ENCODE data around the gene COPS7A. TPM values are rescaled to one million over a fixed set of nuclear protein-coding genes. Genes with fewer than 3 reads are reported as not detected.

Gene COPS7A
- polyA plus RNA-seq, 1 experiment: 200 TPM

GRCh38 chr12:6779708-6780432 is 56.0 kb downstream of the COPS7A start:
- DNase-seq (ENCODE audit: low read depth): no peak
- POLR2A ChIA-PET: no interaction called here
- no peak for TF ChIP-seq CTCF (IDR thresholded peaks at IDR 0.05; ENCODE audit: insufficient read depth, low read depth, low read length)
- H3K27me3 ChIP-seq (ENCODE audit: control insufficient read depth, insufficient read depth, low read length): no peaks in the 10 kb centered on the region
- H3K4me3 ChIP-seq (ENCODE audit: low read depth, low read length): no peak overlapping the region
- H3K36me3 ChIP-seq (ENCODE audit: control insufficient read depth, insufficient read depth, low read length): peaks cover 1% of the 10 kb centered on the region; the same call in 1 of the 2 replicates
- CTCF ChIA-PET: interaction anchor here (1.1 to 17.2 kb wide), 7 partner anchors 12 to 124 kb away, joined by 3 to 222 read pairs (median 11); partner anchors contain the start of genes GPR162, MLF2 and PTMS

GRCh38 chr12:6780573-6780972 is 56.7 kb downstream of the COPS7A start:
- Histone ChIP-seq H3K36me3 (ENCODE audit: control insufficient read depth, insufficient read depth, low read length) (no peaks in the 10 kb centered on the region; the same call in 1 of the 2 replicates), H3K27me3 (ENCODE audit: control insufficient read depth, insufficient read depth, low read length) (no peaks in the 10 kb centered on the region), H3K4me3 (ENCODE audit: low read depth, low read length) (no peak overlapping the region)
- no peak for DNase-seq (ENCODE audit: low read depth)
- no peak for TF ChIP-seq CTCF (IDR thresholded peaks at IDR 0.05; ENCODE audit: insufficient read depth, low read depth, low read length)
- ChIA-PET CTCF (interaction anchor here (1.3 to 17.2 kb wide), 4 partner anchors 9 to 43 kb away, joined by 5 to 222 read pairs (median 43); partner anchors contain the start of genes GPR162, MLF2 and PTMS), POLR2A (no interaction called here)

Small RNAs within 50 kb of the gene (small RNA-seq; reads per million reads assigned to genes)
- not detected for gene RNU6-781P (ENCODE audit: insufficient read length, low read depth, low replicate concordance)

Other genes starting within 250 kb of the COPS7A start
- 53.4 and 117 TPM in 2 replicates for gene MRPL51, start 230.8 kb upstream of the COPS7A start, polyA plus RNA-seq (2011; rRNA removed)
- gene NCAPD2, start 229.9 kb upstream of the COPS7A start, polyA plus RNA-seq (2011; rRNA removed): 55.8 and 65.6 TPM in 2 replicates
- 12,114 and 18,709 TPM in 2 replicates for gene GAPDH, start 189.5 kb upstream of the COPS7A start, polyA plus RNA-seq (2011; rRNA removed)
- gene IFFO1, start 168.0 kb upstream of the COPS7A start, polyA plus RNA-seq (2011; rRNA removed): 19.6 and 31.9 TPM in 2 replicates
- 28.4 and 32.6 TPM in 2 replicates for gene NOP2, start 155.8 kb upstream of the COPS7A start, polyA plus RNA-seq (2011; rRNA removed)
- 69.8 and 87.6 TPM in 2 replicates for gene CHD4, start 116.7 kb upstream of the COPS7A start, polyA plus RNA-seq (2011; rRNA removed)
- gene LPAR5, start 88.1 kb upstream of the COPS7A start, polyA plus RNA-seq (2011; rRNA removed): 0.05 TPM in 1 of 2 replicates, not detected in the other
- 0.17 and 0.40 TPM in 2 replicates for gene ACRBP, start 76.6 kb upstream of the COPS7A start, polyA plus RNA-seq (2011; rRNA removed)
- 43.0 and 61.0 TPM in 2 replicates for gene ING4, start 60.9 kb upstream of the COPS7A start, polyA plus RNA-seq (2011; rRNA removed)
- 38.8 and 57.0 TPM in 2 replicates for gene ZNF384, start 34.7 kb upstream of the COPS7A start, polyA plus RNA-seq (2011; rRNA removed)
- 0.44 and 0.59 TPM in 2 replicates for gene PIANP, start 23.2 kb upstream of the COPS7A start, polyA plus RNA-seq (2011; rRNA removed)
- gene MLF2, start 29.1 kb downstream of the COPS7A start, polyA plus RNA-seq (2011; rRNA removed): 287 and 345 TPM in 2 replicates
- gene PTMS, start 42.3 kb downstream of the COPS7A start, polyA plus RNA-seq (2011; rRNA removed): 234 and 241 TPM in 2 replicates
- 0.28 and 0.50 TPM in 2 replicates for gene LAG3, start 48.5 kb downstream of the COPS7A start, polyA plus RNA-seq (2011; rRNA removed)
- gene CD4, start 65.5 kb downstream of the COPS7A start, polyA plus RNA-seq (2011; rRNA removed): 0.33 and 0.42 TPM in 2 replicates
- gene GPR162, start 97.8 kb downstream of the COPS7A start, polyA plus RNA-seq (2011; rRNA removed): 3.3 and 6.6 TPM in 2 replicates
- gene P3H3, start 104.4 kb downstream of the COPS7A start, polyA plus RNA-seq (2011; rRNA removed): 40.9 and 71.6 TPM in 2 replicates
- 3.3 and 5.3 TPM in 2 replicates for gene GNB3, start 116.9 kb downstream of the COPS7A start, polyA plus RNA-seq (2011; rRNA removed)
- gene CDCA3, start 127.2 kb downstream of the COPS7A start, polyA plus RNA-seq (2011; rRNA removed): 39.2 and 57.1 TPM in 2 replicates
- gene USP5, start 128.1 kb downstream of the COPS7A start, polyA plus RNA-seq (2011; rRNA removed): 52.9 and 90.0 TPM in 2 replicates
- 2,446 and 2,656 TPM in 2 replicates for gene TPI1, start 143.5 kb downstream of the COPS7A start, polyA plus RNA-seq (2011; rRNA removed)
- gene SPSB2, start 149.3 kb downstream of the COPS7A start, polyA plus RNA-seq (2011; rRNA removed): 5.0 and 7.3 TPM in 2 replicates
- gene LRRC23, start 180.8 kb downstream of the COPS7A start, polyA plus RNA-seq (2011; rRNA removed): 12.7 and 13.3 TPM in 2 replicates
- 27.9 and 29.7 TPM in 2 replicates for gene ENO2, start 190.5 kb downstream of the COPS7A start, polyA plus RNA-seq (2011; rRNA removed)
- gene ATN1, start 203.9 kb downstream of the COPS7A start, polyA plus RNA-seq (2011; rRNA removed): 13.0 and 15.9 TPM in 2 replicates
- gene RNU7-1, start 219.8 kb downstream of the COPS7A start, polyA plus RNA-seq (2011; rRNA removed): not detected in 2 replicates
- 489 and 709 TPM in 2 replicates for gene C12orf57, start 220.0 kb downstream of the COPS7A start, polyA plus RNA-seq (2011; rRNA removed)
- 0.15 and 0.27 TPM in 2 replicates for gene PTPN6, start 227.3 kb downstream of the COPS7A start, polyA plus RNA-seq (2011; rRNA removed)
- gene PHB2, start 246.6 kb downstream of the COPS7A start, polyA plus RNA-seq (2011; rRNA removed): 283 and 369 TPM in 2 replicates
- gene EMG1, start 246.9 kb downstream of the COPS7A start, polyA plus RNA-seq (2011; rRNA removed): 37.5 and 53.9 TPM in 2 replicates